Stimulated activated CD4-positive, alpha-beta T cell treated with anti-CD3 and anti-CD28 coated beads, Interleukin-12 subunit alpha, Interleukin-12 subunit beta, amount 100 ng/mL, for 4 hours (primary cell): ENCODE results near the gene SCGB1C1.
"Not testable (repeated sequence)": the region's sequence is repeated elsewhere in the genome, so short reads cannot be mapped to it uniquely, and the experiment has no call there.

ENCODE experiments used
- DNase-seq: peaks from one replicate; pipeline ENCODE4 v3.0.0-alpha.2; 2020

The SCGB1C1 gene

GRCh38 chr11:220641-221215, 27.9 kb downstream of the SCGB1C1 start:
- not testable (repeated sequence) for DNase-seq

- no peak for DNase-seq
Measured at GRCh38 chr11:221539-221938, 28.7 kb downstream of the SCGB1C1 start.

GRCh38 chr11:221998-222789, 29.3 kb downstream of the SCGB1C1 start:
- DNase-seq: no peak

- DNase-seq: no peak
Measured at GRCh38 chr11:223026-223789, 30.3 kb downstream of the SCGB1C1 start.

GRCh38 chr11:223884-224283, 31.0 kb downstream of the SCGB1C1 start:
- DNase-seq: no peak

- no peak for DNase-seq
Measured at GRCh38 chr11:224424-224823, 31.5 kb downstream of the SCGB1C1 start.

GRCh38 chr11:225734-226453, 33.0 kb downstream of the SCGB1C1 start:
- DNase-seq: no peak

- DNase-seq: no peak
Measured at GRCh38 chr11:227824-228379, 35.0 kb downstream of the SCGB1C1 start.

GRCh38 chr11:230431-230830, 37.6 kb downstream of the SCGB1C1 start:
- DNase-seq: no peak

- no peak for DNase-seq
Measured at GRCh38 chr11:232783-233565, 40.1 kb downstream of the SCGB1C1 start.

- no peak for DNase-seq
Measured at GRCh38 chr11:235180-235579, 42.3 kb downstream of the SCGB1C1 start.

- DNase-seq: no peak
Measured at GRCh38 chr11:235609-235996, 42.7 kb downstream of the SCGB1C1 start.

- DNase-seq: peak; percentile 78
Measured at GRCh38 chr11:235997-236773, 43.3 kb downstream of the SCGB1C1 start, which contains the start of gene SIRT3. SIRT3 (minus strand) TSS chr11:236342; CDS start chr11:236328, 14 bp downstream.

GRCh38 chr11:236774-237767, 44.2 kb downstream of the SCGB1C1 start, which contains the start of gene PSMD13:
PSMD13 (plus strand) TSS chr11:236976; CDS start chr11:237050, 74 bp downstream.
- DNase-seq: peak; percentile 86

- not testable (repeated sequence) for DNase-seq
Measured at GRCh38 chr11:238346-238745, 45.5 kb downstream of the SCGB1C1 start.

GRCh38 chr11:240315-240714, 47.4 kb downstream of the SCGB1C1 start:
- no peak for DNase-seq

GRCh38 chr11:241634-242033, 48.8 kb downstream of the SCGB1C1 start:
- DNase-seq: no peak
